Stimulated activated CD8-positive, alpha-beta memory T cell treated with anti-CD3 and anti-CD28 coated beads, Interleukin-7, amount 100 ng/mL, for 24 hours (primary cell): ENCODE results near the gene APOL3.
"Not testable (repeated sequence)": the region's sequence is repeated elsewhere in the genome, so short reads cannot be mapped to it uniquely, and the experiment has no call there.

Experiments
- DNase-seq: peaks from one replicate; pipeline ENCODE4 v3.0.0-alpha.2; 2020; ENCODE audit warnings: low read depth

The APOL3 gene

DNA sequence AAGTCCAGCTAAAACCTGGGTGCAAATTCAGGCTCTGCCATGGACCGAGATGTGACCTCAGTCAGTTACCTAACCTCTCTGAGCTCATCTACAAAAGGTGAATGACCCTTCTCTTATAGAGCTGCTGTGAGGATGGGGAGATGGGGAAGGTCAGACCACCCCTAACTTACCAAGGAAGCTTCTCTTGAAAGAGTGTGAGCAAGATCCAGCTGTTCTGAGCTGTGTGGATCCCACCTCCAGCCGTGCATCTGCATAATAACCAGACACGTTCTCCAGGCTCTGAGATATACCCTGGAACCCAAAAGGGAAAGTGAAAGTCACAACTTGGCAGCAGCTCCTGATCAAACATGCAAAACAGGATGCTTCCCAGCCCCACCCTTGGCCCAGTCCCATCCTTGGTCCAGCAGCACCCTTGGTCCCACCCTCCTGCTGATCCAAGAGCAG, at the start of gene APOL3:
TSS of gene APOL3 (minus strand) at position 257 of the 444 bp plus-strand sequence. CDS start 11,700 bp downstream, outside the sequence.
- no peak for DNase-seq

DNA sequence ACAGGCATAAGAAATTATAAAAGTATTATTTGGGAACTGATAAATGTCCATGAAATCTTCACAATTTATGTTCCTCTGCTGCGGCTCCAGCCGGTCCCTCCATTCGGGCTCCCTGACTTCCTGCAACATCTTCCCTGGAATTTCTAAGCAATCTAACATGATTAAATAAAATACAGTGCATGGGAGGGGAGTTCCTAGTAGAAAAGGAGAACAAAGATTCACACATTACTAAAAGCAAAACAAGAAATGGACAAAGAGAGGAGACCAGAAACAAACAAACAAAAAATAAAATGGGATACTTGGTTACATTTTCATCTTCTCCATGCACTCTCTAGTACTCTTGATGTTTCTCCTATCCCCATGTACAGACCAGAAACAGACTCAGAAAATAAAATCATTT, 49.7 kb upstream of the APOL3 start:
- no peak for DNase-seq

DNA sequence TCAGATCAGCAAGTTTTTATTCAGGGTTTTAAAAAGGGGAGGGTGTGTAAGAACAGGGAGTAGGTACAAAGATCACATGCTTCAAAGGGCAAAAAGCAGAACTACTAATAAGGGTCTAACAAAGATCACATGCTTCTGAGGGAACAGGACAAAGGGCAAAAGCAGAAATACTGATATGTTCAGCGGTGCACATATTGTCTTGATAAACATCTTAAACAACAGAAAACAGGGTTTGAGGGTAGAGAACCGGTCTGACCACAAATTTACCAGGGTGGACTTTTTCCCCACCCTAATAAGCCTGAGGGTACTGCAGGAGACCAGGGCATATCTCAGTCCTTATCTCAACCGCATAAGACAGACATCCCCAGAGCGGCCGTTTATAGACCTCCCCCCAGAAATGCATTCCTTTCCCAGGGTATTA, 48.9 kb upstream of the APOL3 start:
- not testable (repeated sequence) for DNase-seq

GRCh38 chr22:36208914-36209313, 48.4 kb upstream of the APOL3 start:
- DNase-seq = no peak

DNA sequence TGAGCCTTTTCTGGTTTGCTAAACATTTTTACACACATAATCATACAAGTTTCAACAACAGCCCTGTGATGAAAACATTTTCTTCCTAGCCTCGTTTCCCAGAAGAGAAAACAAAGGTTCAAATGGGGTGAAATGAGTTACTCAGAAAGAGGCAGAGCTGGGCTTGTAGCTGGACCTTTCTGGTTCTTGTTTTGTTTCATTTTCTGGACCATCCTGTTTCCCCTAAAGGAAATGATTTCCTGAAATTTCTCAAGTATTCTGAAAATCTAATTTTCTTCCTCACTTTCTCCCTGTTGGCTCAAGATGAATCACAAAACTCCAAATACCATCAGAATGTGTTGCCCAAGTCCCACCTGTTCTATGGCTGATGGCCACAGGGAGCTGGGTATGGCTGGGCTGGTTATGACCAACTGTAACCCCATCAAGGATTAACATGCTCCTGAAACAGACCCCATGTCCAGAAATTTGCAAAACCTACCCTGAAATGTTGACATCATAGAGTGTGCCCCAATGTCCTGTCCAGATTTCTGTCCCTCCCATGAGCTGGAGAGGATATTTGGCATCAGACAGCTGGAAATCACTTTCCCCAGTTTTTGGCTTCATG, 47.7 kb upstream of the APOL3 start:
- no peak for DNase-seq

DNA sequence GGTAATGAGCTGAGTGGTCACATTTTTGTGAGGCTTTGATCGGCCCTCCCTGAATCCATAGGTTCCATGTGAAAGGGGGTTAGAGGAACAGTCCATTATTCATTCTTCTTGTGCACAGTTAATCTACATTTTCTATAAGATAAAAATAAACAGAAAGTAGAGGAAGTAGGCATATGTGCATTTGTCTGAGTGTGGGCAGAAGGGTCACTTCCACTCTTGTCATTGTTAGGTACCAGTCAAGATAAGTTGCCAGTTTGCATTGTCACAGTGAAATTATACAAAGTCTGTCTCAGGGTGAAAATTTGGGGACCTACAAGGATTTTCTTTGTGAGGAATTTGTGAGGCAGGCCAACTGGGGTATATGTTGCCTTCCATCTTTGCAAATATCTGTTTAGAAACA, 45.7 kb upstream of the APOL3 start:
- DNase-seq = no peak

DNA sequence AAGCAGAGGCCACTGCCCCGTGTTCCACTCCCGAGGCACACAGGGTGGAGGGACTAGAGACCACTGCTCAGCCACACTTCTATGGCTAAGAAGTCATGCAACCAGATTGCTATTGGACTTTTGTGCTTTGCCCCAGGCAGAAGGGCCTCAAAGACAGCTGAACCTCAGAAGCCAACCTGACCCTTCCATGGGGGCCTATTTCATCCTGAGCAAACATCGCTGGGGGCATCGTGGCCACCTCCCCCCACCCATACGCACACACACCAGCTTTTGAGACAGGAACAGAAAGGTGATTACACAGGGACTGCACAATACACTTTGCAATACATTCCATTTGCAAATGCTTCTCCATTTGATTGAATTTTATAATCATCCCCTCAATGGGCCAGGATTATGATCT, 45.0 kb upstream of the APOL3 start:
- DNase-seq = not testable (repeated sequence)

GRCh38 chr22:36204632-36205015, 44.1 kb upstream of the APOL3 start:
- no peak for DNase-seq

DNA sequence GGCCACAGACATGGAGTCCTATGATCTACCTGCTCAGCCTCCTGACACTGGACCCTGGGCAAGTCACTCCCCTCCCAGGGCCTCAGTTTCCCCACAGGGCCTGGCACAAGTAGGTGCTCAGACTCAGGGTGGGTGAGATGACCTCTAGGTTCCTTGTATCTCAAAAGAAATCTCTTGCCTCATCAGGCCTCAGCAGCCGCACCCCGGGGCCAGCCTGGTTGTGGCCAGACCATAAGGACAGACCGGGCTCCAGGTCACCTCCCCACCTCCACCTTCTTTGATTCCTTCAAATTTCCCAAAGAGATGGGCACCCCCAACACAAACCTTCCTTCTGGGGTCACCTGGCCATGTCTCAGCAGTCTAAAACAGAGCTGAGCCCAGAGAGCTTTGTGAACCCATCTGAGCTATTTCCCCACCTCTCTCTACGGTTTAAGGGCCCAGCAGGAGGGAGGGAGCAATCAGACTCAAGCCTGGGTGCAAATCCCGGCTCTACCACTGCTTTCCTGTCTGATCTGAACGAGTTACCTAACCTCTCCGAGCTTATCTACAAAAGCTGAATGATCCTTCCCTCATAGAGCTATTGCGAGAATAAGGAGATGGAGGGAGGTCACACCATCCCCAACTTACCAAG, 43.6 kb upstream of the APOL3 start:
- no peak for DNase-seq

DNA sequence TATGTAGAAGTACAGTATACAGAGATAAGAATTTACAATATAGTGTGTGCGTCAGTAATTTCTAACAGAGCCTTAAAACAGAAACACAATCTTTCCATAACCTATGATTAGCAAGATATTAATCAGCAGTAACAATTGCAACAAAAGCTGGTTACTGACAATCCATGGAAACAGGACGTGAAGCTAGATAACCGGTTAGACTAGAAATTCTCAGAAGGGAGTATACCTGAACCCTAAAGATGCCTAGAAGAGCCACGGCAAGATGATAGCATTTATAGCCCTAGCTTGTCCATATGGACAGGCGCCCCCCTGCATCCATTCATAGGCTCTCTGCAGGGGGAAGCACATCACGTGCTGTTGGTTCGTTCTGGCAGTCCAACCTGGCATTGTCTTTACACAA, 42.9 kb upstream of the APOL3 start:
- not testable (repeated sequence) for DNase-seq

GRCh38 chr22:36202906-36203305, 42.4 kb upstream of the APOL3 start:
- not testable (repeated sequence) for DNase-seq

GRCh38 chr22:36201630-36202319, 41.2 kb upstream of the APOL3 start, which contains the start of gene APOL4:
Gene APOL4 (minus strand): TSS chr22:36201809. CDS start chr22:36201734, 75 bp downstream.
- DNase-seq = no peak

DNA sequence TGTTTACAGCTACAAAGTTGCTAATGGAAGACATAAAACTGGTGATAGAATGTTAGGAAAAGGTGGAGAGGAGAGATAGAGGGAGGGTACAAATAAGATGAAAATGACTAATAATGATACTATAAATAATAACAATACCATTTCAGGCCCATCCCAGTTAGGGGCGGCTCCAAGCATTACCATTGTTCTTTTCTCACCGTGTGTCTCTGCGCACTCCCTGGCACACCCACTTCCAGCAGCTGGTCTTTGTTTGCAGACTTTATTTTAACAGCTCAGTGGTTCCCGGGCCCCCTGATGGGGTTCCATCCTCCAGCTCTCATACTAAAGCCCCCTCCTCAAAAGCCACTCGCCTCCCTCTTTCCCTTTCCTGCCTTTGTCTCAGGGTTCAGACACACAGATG, 40.5 kb upstream of the APOL3 start:
- DNase-seq = not testable (repeated sequence)

DNA sequence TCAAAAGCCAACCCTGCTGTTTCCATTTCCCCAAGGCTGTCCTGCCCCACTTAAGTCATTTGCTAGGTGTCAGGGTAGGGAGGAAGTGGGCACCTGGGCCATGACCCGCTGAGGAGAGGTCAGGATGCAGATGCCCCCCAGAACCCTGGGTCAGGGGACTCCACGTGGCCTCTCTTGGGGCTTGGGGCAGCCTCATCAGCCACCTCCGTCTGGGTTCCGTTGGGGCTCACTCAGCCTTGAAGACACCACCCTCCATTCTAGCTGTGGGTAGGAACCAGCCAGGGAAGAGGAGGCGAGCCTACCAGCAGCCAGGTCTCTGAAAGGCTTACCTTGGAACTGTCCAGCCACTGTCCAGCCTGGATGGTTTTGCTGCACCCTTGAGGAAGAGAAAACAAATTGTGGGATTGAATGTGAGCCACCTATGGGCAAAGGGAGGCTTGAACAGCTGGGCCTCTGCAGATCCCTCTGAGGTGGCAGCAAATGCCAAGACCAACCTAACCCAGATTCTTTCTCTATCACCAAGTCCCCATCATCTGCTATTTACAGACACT, 38.5 kb upstream of the APOL3 start:
- no peak for DNase-seq

- DNase-seq = no peak
These were observed 38.0 kb upstream of the APOL3 start for GRCh38 chr22:36198536-36198935.

DNA sequence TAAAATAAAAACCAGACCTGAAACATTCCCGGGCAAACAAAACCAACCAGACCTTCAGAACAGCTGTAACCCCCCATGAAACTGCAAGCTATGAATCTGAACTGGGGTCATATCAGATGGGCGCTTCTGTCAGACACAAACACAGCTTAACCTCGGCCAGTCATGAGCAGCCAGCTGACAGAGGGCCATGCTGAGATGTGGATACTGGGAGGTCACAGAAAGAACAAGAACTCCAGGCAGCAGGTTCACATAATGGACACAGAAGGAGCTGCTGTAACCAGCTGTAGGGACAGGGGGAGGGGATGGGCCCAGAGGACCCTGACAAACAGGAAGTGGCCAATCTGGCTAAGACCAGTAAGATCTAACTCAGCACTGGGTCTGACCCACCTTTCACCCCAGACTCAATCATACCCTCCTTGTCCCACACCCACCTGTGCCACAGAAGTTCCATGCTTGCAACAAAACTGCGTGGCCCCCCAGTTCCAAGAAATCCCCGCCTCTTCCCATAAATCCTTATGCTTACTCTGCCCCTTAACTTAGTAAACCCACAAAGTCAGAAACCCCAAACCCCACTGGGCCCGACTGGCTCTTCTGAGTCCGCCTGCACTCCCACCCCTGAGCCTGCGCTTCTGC, 37.1 kb upstream of the APOL3 start:
- DNase-seq = no peak

GRCh38 chr22:36197065-36197440, 36.5 kb upstream of the APOL3 start:
- no peak for DNase-seq

DNA sequence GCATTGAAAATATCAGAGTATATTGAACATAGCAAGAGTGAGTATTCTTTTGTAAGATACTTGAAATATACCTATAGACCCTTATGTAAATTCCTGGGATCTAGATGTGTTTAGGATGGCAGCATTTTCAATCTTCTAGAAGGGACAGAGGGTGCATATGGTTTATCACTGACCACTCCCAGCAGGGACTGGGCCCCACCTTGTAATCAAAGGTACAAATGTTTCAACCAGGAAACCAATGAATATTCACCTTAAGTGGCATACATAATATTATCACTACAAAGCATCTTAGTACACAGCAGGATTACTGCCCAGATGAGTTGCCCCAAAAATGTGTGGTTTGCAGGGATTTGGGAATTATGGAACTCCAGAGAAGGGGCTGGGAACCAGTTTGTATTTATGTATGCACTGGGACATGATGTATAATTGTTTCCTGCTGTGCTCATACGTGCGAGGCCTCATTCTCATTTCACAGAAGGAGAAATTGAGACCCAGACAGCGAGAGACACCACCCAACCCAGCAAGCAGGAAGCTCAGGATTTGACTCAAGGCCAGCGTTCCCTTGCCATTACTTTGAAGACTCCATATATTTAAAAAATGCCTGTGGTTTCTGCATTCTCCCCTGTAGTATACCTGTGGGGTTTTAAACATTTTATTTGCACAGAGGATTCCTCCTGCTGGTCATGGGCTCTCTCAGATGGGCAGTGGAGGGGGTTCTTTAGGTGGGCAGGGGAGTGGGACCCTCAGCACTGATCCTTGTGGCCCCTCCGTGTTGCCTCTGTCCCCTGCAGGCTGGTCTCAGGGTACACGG, 35.9 kb upstream of the APOL3 start:
- no peak for DNase-seq

DNA sequence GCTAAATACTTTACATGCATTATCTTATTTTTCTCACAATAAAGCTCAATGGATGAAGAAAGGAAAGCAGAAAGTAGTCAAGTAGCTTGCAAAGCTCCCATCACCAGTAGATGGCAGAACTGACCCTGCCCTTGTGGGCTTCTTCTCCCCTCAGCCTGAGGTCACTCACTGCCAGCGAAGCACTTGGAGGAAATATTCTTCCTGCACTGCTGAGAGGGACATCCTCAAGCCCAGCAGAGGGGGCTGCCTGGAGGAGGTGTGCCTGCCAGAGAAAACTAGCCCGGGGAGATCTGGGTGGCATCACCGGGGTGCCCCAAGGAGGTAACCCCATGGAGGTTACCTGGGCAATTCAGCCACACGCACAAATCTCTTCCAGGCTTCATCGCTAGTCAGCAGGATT, 34.4 kb upstream of the APOL3 start:
- DNase-seq = peak; percentile 14

GRCh38 chr22:36194385-36194784, 33.8 kb upstream of the APOL3 start:
- no peak for DNase-seq

GRCh38 chr22:36193577-36193976, 33.0 kb upstream of the APOL3 start:
- DNase-seq = no peak

GRCh38 chr22:36193171-36193570, 32.6 kb upstream of the APOL3 start:
- no peak for DNase-seq
